Loucy (cell line): Measurements from ENCODE around the gene UBE2J2.

Experiments
- H2AFZ ChIP-seq: fragments of 200-600 bp; sonication (generic); 2 replicates; pipeline ENCODE4 v1.6.0; 2016; ENCODE audit warnings: antibody characterized with exemption, mild to moderate bottlenecking, low read length, moderate library complexity
- H3F3A ChIP-seq: fragments of 200-600 bp; 2 replicates; pipeline ENCODE4 v1.6.0; 2016; ENCODE audit warnings: antibody characterized with exemption, low read depth, mild to moderate bottlenecking
- H3K27me3 ChIP-seq: fragments of 200-600 bp; sonication (generic); 2 replicates; pipeline ENCODE4 v1.6.1; 2014; ENCODE audit warnings: low read length, mild to moderate bottlenecking; ENCODE audit not compliant: insufficient read depth, poor library complexity, severe bottlenecking
- H3K36me3 ChIP-seq: fragments of 200-600 bp; sonication (generic); 2 replicates; pipeline ENCODE4 v1.6.1; 2016; ENCODE audit warnings: low read length; ENCODE audit not compliant: insufficient read depth
- H3K4me1 ChIP-seq: fragments of 200-600 bp; sonication (generic); 2 replicates; pipeline ENCODE4 v1.5.1; 2014; ENCODE audit warnings: low read length, mild to moderate bottlenecking; ENCODE audit not compliant: insufficient read depth, poor library complexity, severe bottlenecking
- H3K4me2 ChIP-seq: fragments of 200-600 bp; sonication (generic); 2 replicates; pipeline ENCODE4 v1.6.0; 2014; ENCODE audit warnings: antibody characterized with exemption, low read length, low read depth, mild to moderate bottlenecking; ENCODE audit not compliant: poor library complexity, severe bottlenecking
- H3K4me3 ChIP-seq: fragments of 200-600 bp; sonication (generic); 2 replicates; pipeline ENCODE4 v1.5.1; 2014; ENCODE audit warnings: low read length, mild to moderate bottlenecking, mixed read lengths; ENCODE audit not compliant: poor library complexity, severe bottlenecking
- H3K79me2 ChIP-seq: fragments of 200-600 bp; sonication (generic); 2 replicates; pipeline ENCODE4 v1.6.1; 2014; ENCODE audit warnings: low read length; ENCODE audit not compliant: insufficient read depth
- H3K9ac ChIP-seq: fragments of 200-600 bp; sonication (generic); 2 replicates; pipeline ENCODE4 v1.6.0; 2014; ENCODE audit warnings: mild to moderate bottlenecking, low read depth, low read length, moderate library complexity; ENCODE audit not compliant: poor library complexity, severe bottlenecking
- H3K9me2 ChIP-seq: fragments of 200-600 bp; sonication (generic); replicated peaks from 2 replicates; pipeline ENCODE4 v1.6.1; 2016; ENCODE audit warnings: low read depth, low read length, mixed read lengths
- H3K9me3 ChIP-seq: fragments of 200-600 bp; sonication (generic); 2 replicates; pipeline ENCODE4 v1.6.1; 2014; ENCODE audit warnings: mild to moderate bottlenecking, antibody characterized with exemption, low read length, low read depth; ENCODE audit not compliant: insufficient read depth
- H4K20me1 ChIP-seq: fragments of 200-600 bp; sonication (generic); 2 replicates; pipeline ENCODE4 v1.6.0; 2014; ENCODE audit warnings: antibody characterized with exemption, low read length, mild to moderate bottlenecking; ENCODE audit not compliant: insufficient read depth, poor library complexity, severe bottlenecking
- EZH2phosphoT487 ChIP-seq: fragments of 200-600 bp; IDR thresholded peaks from 2 replicates; pipeline ENCODE4 v1.6.1; 2018; ENCODE audit warnings: antibody characterized with exemption, mild to moderate bottlenecking, moderate library complexity, borderline replicate concordance
- TF ChIP-seq, protein P1 (sequence below): fragments of 200-600 bp; sonication (generic); conservative IDR thresholded peaks from 2 replicates; pipeline ENCODE4 v1.5.1; 2014; ENCODE audit warnings: mild to moderate bottlenecking, antibody characterized with exemption, low read length

Gene UBE2J2

DNA sequence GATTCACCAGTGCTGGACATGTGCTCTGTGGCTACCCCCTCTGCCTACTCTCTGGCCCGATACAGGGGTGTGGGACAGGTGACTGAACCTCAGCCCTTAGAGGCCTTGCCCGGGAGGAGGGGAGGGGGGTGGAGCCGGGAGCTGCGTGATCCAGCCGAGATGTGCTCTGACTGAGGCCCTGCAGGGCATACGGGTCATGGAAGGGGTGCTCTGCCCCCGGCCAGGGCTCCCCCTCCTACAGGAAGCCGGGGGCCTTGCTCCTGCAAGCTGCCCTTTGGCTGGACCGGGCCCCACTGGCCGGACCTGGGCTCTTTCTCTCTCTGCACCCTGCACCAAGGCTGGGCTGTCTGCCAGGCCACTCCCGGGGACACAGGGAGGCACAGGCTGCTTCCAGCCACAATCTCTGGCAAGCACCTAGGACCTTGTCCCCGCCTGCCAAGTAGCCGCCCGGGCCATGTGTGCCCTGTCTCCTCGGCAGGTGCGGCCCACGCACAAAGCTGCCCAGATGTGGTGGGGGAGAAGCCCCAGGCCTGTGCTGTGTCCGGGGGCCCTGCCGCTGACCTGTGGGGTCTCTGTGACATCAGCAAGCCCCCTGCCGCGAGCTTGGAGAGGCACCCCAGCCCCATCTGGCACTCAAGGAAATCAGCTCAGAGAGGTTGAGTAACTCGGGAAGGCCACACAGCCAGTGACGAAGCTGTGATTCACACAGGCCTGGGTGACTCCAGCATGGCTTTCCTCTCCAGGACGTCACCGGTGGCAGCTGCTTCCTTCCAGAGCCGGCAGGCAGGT is 8.1 kb upstream of the UBE2J2 start:
- Histone ChIP-seq H3K9me3 (no peaks in the 10 kb centered on the region), H3K79me2 (no peaks in the 10 kb centered on the region), H3K27me3 (no peaks in the 10 kb centered on the region), H2AFZ (no peak overlapping the region), H3K4me3 (no peak overlapping the region), H3K4me2 (no peak overlapping the region), H3K36me3 (no peaks in the 10 kb centered on the region), H3F3A (no peaks in the 10 kb centered on the region), H4K20me1 (no peaks in the 10 kb centered on the region), H3K9ac (no peak overlapping the region), H3K9me2 (no peaks in the 10 kb centered on the region), H3K4me1 (no peaks in the 10 kb centered on the region)
- TF ChIP-seq EZH2phosphoT487: no peak

DNA sequence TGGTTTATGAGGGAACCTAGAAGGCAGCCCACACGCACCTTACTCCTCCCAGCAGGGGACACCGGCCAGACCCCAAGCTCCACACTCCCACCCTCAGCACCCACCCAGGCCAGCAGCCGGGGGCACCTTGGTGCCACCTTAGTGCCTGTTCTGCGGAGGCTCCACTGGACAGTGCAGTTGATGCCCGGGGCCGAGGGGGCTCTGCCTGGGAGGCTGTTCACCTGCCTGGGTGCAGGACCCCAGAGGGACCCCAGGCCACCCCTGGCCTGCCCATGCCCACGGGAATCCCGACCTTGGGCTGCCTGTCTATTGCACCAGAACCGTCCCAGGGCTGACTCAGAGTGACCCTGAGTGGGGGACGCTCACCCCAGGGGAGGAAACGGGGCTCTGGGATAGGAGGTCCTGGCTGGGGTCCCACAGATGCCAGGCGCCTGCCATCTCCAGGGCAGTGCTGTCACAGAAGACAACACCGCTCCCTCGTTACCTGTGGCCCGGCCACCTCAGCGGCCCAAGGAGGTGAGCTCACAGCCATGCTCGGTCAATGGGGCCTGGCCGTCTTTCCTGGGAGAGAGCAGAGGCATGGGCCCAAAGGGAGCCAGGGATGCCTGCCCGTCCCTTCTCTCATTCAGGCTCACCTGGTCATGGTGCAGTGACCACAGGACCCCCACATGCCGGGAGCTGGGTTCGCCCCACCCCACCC is 7.3 kb upstream of the UBE2J2 start:
- no peaks in the 10 kb centered on the region for H3K9me2 ChIP-seq
- H3K27me3 ChIP-seq: no peaks in the 10 kb centered on the region
- H2AFZ ChIP-seq: no peak overlapping the region
- H3K9me3 ChIP-seq: no peaks in the 10 kb centered on the region
- H3K79me2 ChIP-seq: no peaks in the 10 kb centered on the region
- no peaks in the 10 kb centered on the region for H4K20me1 ChIP-seq
- no peak overlapping the region for H3K4me2 ChIP-seq
- H3F3A ChIP-seq: no peaks in the 10 kb centered on the region
- H3K4me3 ChIP-seq: no peak overlapping the region
- H3K36me3 ChIP-seq: no peaks in the 10 kb centered on the region
- TF ChIP-seq, protein P1, sequence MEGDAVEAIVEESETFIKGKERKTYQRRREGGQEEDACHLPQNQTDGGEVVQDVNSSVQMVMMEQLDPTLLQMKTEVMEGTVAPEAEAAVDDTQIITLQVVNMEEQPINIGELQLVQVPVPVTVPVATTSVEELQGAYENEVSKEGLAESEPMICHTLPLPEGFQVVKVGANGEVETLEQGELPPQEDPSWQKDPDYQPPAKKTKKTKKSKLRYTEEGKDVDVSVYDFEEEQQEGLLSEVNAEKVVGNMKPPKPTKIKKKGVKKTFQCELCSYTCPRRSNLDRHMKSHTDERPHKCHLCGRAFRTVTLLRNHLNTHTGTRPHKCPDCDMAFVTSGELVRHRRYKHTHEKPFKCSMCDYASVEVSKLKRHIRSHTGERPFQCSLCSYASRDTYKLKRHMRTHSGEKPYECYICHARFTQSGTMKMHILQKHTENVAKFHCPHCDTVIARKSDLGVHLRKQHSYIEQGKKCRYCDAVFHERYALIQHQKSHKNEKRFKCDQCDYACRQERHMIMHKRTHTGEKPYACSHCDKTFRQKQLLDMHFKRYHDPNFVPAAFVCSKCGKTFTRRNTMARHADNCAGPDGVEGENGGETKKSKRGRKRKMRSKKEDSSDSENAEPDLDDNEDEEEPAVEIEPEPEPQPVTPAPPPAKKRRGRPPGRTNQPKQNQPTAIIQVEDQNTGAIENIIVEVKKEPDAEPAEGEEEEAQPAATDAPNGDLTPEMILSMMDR: no peak
- TF ChIP-seq EZH2phosphoT487: no peak
- no peak overlapping the region for H3K9ac ChIP-seq
- no peaks in the 10 kb centered on the region for H3K4me1 ChIP-seq

DNA sequence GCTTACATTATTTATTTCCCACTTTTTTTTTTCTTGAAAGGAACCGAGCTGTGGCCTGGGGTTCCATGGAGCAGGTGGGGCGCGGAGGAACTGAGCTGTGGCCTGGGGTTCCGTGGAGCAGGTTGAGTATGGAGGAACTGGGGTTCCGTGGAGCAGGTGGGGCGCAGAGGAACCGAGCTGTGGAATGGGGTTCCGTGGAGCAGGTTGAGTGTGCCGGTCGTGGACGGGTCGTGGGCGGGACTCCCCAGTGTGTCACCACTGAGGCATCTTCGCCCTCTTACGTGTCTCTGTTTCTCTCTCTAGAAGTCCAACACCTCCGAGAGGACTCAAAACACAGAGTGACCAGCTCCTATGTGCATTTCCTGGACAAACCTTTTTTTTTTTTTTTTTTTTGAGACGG is 5.4 kb upstream of the UBE2J2 start:
- TF ChIP-seq EZH2phosphoT487: no peak
- TF ChIP-seq, protein P1: no peak
- peaks cover 9% of the 10 kb centered on the region for H3K4me1 ChIP-seq

More for the DNA sequence above, 5.4 kb upstream of the UBE2J2 start:
- Histone ChIP-seq H3K79me2 (peaks cover 8% of the 10 kb centered on the region; the same call in 1 of the 2 replicates), H3F3A (no peaks in the 10 kb centered on the region), H4K20me1 (no peaks in the 10 kb centered on the region), H3K4me2 (no peak overlapping the region), H3K9me2 (no peaks in the 10 kb centered on the region), H3K4me3 (no peak overlapping the region), H3K27me3 (no peaks in the 10 kb centered on the region), H3K9ac (no peak overlapping the region), H2AFZ (no peak overlapping the region), H3K9me3 (no peaks in the 10 kb centered on the region), H3K36me3 (no peaks in the 10 kb centered on the region)
